Heart left ventricle (tissue), 16 donors: ENCODE results near the gene TMEM126A. TPM values are rescaled to one million over a fixed set of nuclear protein-coding genes. Genes with fewer than 3 reads are reported as not detected.

Experiments used
- ATAC-seq, 4 donors: fragments of 200-7000 bp; cut with Tn5 transposase; one replicate each; pipeline ENCODE4 v1.9.1; 2020 to 2022; ENCODE audit warnings: moderate library complexity in 4 of 4, mild to moderate bottlenecking in 3 of 4, moderate number of reproducible peaks in 1 of 4
- DNase-seq, 5 donors: peaks; one replicate each; pipeline ENCODE4 v3.0.0-alpha.2; 2020
- H3K27ac ChIP-seq, 12 donors: fragments of 200-600 bp; sonication (generic) in 4 of 12; one replicate each; pipeline versions ENCODE4 v1.5.0 to v1.8.0; 2016 to 2022; ENCODE audit warnings: mild to moderate bottlenecking in 2 of 12
- H3K27me3 ChIP-seq, 9 donors: fragments of 200-600 bp; sonication (generic) in 2 of 9; one replicate each; pipeline versions ENCODE4 v1.5.1 to v1.8.0; 2016 to 2022; ENCODE audit warnings: mild to moderate bottlenecking in 3 of 9
- H3K36me3 ChIP-seq, 9 donors: fragments of 200-600 bp; sonication (generic) in 2 of 9; one replicate each; pipeline versions ENCODE4 v1.5.0 to v1.8.0; 2018 to 2022; ENCODE audit warnings: mild to moderate bottlenecking in 2 of 9
- H3K4me1 ChIP-seq, 12 donors: fragments of 200-600 bp; sonication (generic) in 4 of 12; one replicate each; pipeline versions ENCODE4 v1.5.0 to v1.8.0; 2016 to 2022; ENCODE audit warnings: mild to moderate bottlenecking in 3 of 12
- H3K4me3 ChIP-seq, 12 donors: fragments of 200-600 bp; sonication (generic) in 4 of 12; one replicate each; pipeline versions ENCODE4 v1.5.0 to v1.8.0; 2017 to 2022; ENCODE audit warnings: mild to moderate bottlenecking in 9 of 12, moderate library complexity in 4 of 12
- H3K9me3 ChIP-seq, 12 donors: fragments of 200-600 bp; sonication (generic) in 4 of 12; one replicate each; pipeline versions ENCODE4 v1.5.0 to v1.8.0; 2016 to 2022; ENCODE audit warnings: mild to moderate bottlenecking in 1 of 12
- POLR2A ChIP-seq, 2 donors: fragments of 450-650 bp; IDR thresholded peaks; one replicate each; pipeline ENCODE4 v1.6.1; 2017; ENCODE audit warnings: antibody characterized with exemption in 2 of 2, mild to moderate bottlenecking in 2 of 2, moderate library complexity in 2 of 2
- WGBS, 4 donors: extraction: QIAGEN DNeasy Blood & Tissue Kit in 2 of 4; methylation state at CpG; one replicate each; pipeline versions ENCODE4 v1.1.5 to v1.1.7; 2013 to 2018; 5-methylcytosine and 5-hydroxymethylcytosine counted together
- intact Hi-C, 10 donors: fragments of 100-400 bp; cut with DNase I; formaldehyde crosslinking; loops; one replicate each; pipeline versions ENCODE4 v1.11.1 to v1.14.2; 2022
- polyA plus RNA-seq, 2 donors: library from polyadenylated mRNA; stranded (reverse); fragments of 200-250 nt; gene quantifications; one replicate each; pipeline ENCODE4 v1.2.3, GENCODE V29; 2013
- total RNA-seq, 9 donors: library from RNA; depleted of rRNA in 2 of 9; stranded (reverse); fragments of >200 nt in 2 of 9; fragmentation: NEBNext Ultra II Directional in 3 of 9; extraction: Animal tissue kit (Norgen Biotek cat#: 25700) in 3 of 9; gene quantifications; one replicate each; pipeline versions ENCODE4 v1.1.0 to v1.2.4, GENCODE V29; 2016 to 2023
- TF ChIP-seq, protein P1 (sequence below), 12 donors: fragments of 200-600 bp; sonication (generic) in 4 of 12; IDR thresholded peaks; one replicate each; pipeline versions ENCODE4 v1.5.0 to v1.8.0; 2018 to 2022; ENCODE audit warnings: antibody characterized with exemption in 12 of 12, mild to moderate bottlenecking in 5 of 12
- donor health status: ischemic (EF 13 %, LVEDD 7.1; RV severe dilation, severe dysfunction).
- donor health status: healthy with polysubstance abuse.
- donor health status: DM: no; HTN: yes; CAD: no.
- donor health status: DM: no; HTN: no; CAD: no.
- donor health status: ischemic (EF 25% LVEDD 6.9; RV normal size, moderate dysfunction).
- donor health status: ischemic (EF 25% LVEDD 5.7; RV mildly dilated, moderate dysfunction).
- donor health status: healthy.
- donor health status: DM: yes; HTN: yes; CAD: no.
- donor health status: ischemic (EF 35%, LVEDD 5.7; RV mildly dilated, moderate dysfunction).
- donor health status: nonischemic (EF 11% LVEDD 7.7; RV severe dilation, severe dysfunction).
- donor health status: DM: yes; HTN: yes; CAD: no.
- donor health status: PGD.
- donor health status: ischemic (EF 29% LVEDD 5.4; RV normal size, mild dysfunction).
- donor health status: nonischemic (EF 23%, LVEDD 6.1; RV moderate dilation, normal function).

The TMEM126A gene
- total and polyA plus RNA-seq, 11 donors, result 36.3 to 209 (median 73.1) TPM

DNA sequence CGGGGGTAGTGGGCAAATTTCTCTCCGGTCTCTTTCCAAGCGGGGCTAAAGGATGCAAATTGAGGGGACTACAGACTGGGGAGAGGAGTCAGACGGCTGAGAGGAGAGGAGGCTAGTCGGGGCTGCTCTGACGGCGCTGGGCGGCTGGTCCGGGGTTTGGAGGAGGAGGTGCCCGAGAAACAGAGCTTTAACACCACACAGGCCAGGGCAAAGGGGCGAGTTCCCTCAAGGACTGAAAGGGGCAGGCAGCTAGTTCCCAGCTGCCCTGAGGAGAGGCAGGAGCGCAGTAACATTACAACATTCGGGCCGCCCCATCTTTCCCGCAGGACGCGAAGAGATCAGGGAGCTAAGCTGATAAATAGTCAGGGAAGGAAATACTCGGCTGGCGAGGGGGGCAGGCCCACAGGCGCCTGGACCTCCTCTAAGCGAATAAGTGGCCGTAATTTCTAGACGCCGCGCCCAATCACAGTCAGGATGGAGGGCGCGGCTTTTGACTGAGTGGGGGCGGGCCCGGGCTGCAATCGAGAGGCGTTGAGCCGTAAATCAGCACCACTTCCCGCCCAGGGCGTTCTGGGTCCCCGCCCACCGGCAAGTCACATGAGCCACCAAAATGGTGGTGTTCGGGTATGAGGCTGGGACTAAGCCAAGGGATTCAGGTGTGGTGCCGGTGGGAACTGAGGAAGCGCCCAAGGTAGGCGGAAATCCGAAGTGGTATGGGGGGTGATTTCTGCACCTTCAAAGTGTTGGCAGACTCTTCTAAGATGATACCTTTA, 19.6 kb upstream of the TMEM126A start, which contains the start of gene TMEM126B:
Gene TMEM126B, plus strand, starts transcription at position 596 of the 773 bp plus-strand sequence. Its CDS starts 15 bp downstream, at position 611.
- ATAC-seq (peak; percentile 99 to 100 (median 99)), DNase-seq (peak; percentile 98 to 99 (median 98))
- Histone ChIP-seq H3K4me3 (peak within 1 kb of the TSS; percentile 52 to 83 (median 77)), H3K27me3 (no peaks in the 10 kb centered on the region), H3K27ac (peak within 1 kb of the TSS; percentile 76 to 96 (median 90)), H3K9me3 (no peaks in the 10 kb centered on the region), H3K4me1 (peaks cover 0 to 34% (median 15%) of the 10 kb centered on the region in 12 donors), H3K36me3 (peaks cover 0 to 22% (median 14%) of the 10 kb centered on the region in 9 donors)
- intact Hi-C loops, result loop anchor here in 9 of 10 donors (1.0 to 5.0 kb wide), 9 partner anchors 15 to 619 kb away; partner anchors contain the start of genes CREBZF (in 2 of the 9), TMEM126A (in 2 of the 9) and EED (in 1 of the 9)
- peak; percentile 45 to 96 for TF ChIP-seq POLR2A (IDR thresholded peaks at IDR 0.05)
- TF ChIP-seq, protein P1, sequence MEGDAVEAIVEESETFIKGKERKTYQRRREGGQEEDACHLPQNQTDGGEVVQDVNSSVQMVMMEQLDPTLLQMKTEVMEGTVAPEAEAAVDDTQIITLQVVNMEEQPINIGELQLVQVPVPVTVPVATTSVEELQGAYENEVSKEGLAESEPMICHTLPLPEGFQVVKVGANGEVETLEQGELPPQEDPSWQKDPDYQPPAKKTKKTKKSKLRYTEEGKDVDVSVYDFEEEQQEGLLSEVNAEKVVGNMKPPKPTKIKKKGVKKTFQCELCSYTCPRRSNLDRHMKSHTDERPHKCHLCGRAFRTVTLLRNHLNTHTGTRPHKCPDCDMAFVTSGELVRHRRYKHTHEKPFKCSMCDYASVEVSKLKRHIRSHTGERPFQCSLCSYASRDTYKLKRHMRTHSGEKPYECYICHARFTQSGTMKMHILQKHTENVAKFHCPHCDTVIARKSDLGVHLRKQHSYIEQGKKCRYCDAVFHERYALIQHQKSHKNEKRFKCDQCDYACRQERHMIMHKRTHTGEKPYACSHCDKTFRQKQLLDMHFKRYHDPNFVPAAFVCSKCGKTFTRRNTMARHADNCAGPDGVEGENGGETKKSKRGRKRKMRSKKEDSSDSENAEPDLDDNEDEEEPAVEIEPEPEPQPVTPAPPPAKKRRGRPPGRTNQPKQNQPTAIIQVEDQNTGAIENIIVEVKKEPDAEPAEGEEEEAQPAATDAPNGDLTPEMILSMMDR (IDR thresholded peaks at IDR 0.05), result no peak
- 0 to 1% (median 0%) methylated on average over 38 to 41 of the region's 41 CpGs for WGBS, 4 donors

DNA sequence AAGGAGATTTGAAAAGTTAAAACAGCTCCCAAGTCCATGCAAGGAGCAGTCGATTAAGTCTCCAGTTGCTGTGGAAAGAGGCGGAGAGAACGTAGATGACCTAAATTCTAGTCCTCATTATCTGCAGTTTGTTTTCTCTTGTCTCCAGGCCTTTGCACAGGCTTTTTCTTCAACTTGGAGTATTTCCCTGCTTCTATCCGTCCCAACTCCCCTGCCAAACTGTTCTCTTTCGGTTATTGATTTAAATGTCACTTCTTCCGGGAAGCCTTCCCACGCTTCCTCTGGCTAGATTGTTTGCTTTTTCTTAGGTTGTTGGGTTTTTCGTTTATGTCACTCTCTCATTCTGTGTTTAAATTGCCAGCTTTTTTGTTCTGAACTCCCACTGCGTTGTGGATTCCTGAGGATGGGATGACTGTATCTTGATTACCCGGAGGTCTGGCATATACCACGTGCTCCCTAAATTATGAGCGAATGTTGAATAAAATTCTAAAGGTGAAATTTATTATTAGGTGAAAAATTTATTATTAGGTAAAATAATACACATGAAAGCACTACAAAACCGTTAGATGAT, 18.9 kb upstream of the TMEM126A start:
- Histone ChIP-seq H3K4me3 (peak overlapping the region; percentile 52 to 83 (median 77)), H3K27ac (peak overlapping the region; percentile 4 to 96 (median 89)), H3K27me3 (no peaks in the 10 kb centered on the region), H3K4me1 (peaks cover 0 to 34% (median 15%) of the 10 kb centered on the region in 12 donors), H3K9me3 (no peaks in the 10 kb centered on the region), H3K36me3 (peaks cover 0 to 27% (median 14%) of the 10 kb centered on the region in 9 donors)
- DNase-seq, result no peak
- 1% methylated on average over 13 of the region's 13 CpGs for WGBS, 4 donors
- intact Hi-C loops, result loop anchor here in 9 of 10 donors (1.0 to 5.0 kb wide), 9 partner anchors 14 to 618 kb away; partner anchors contain the start of genes CREBZF (in 2 of the 9), TMEM126A (in 2 of the 9) and EED (in 1 of the 9)
- TF ChIP-seq, protein P1 (IDR thresholded peaks at IDR 0.05), result no peak
- no peak for TF ChIP-seq POLR2A (IDR thresholded peaks at IDR 0.05)
- peak in 2 of 4 donors; percentile 1 to 7 for ATAC-seq

- no peak overlapping the region for H3K27ac ChIP-seq
- 54 to 86% (median 85%) methylated on average over 3 of the region's 3 CpGs for WGBS, 4 donors
- no peaks in the 10 kb centered on the region for H3K27me3 ChIP-seq
- intact Hi-C loops, result no loop called here
- ATAC-seq, result no peak
- peaks cover 0 to 13% (median 3%) of the 10 kb centered on the region in 12 donors for H3K4me1 ChIP-seq
- DNase-seq, result no peak
- TF ChIP-seq, protein P1 (IDR thresholded peaks at IDR 0.05), result no peak
- no peaks in the 10 kb centered on the region for H3K9me3 ChIP-seq
- H3K36me3 ChIP-seq, result peaks cover 0 to 77% (median 45%) of the 10 kb centered on the region in 9 donors
- H3K4me3 ChIP-seq, result no peak overlapping the region
Measured at GRCh38 chr11:85634747-85635146, 13.0 kb upstream of the TMEM126A start.
